Parathyroid adenoma (tissue), 2 donors: Measurements from ENCODE around the gene YIPF1.

ENCODE experiments used
- H2AFZ ChIP-seq: fragments of 300-600 bp; sonication (generic); one replicate; pipeline ENCODE4 v1.7.0; 2017; ENCODE audit warnings: antibody characterized with exemption, mild to moderate bottlenecking
- H3K27ac ChIP-seq: fragments of 300-600 bp; sonication (generic); one replicate; pipeline ENCODE4 v1.7.0; 2017
- H3K27me3 ChIP-seq: fragments of 300-600 bp; sonication (generic); one replicate; pipeline ENCODE4 v1.7.0; 2017; ENCODE audit warnings: low read length; ENCODE audit not compliant: control insufficient read depth, insufficient read depth
- H3K36me3 ChIP-seq: fragments of 300-600 bp; sonication (generic); one replicate; pipeline ENCODE4 v1.7.0; 2017; ENCODE audit warnings: low read length; ENCODE audit not compliant: control insufficient read depth, insufficient read depth
- H3K4me1 ChIP-seq: fragments of 300-600 bp; sonication (generic); one replicate; pipeline ENCODE4 v1.7.0; 2017; ENCODE audit warnings: control low read depth
- H3K4me2 ChIP-seq: fragments of 300-600 bp; sonication (generic); one replicate; pipeline ENCODE4 v1.7.0; 2017; ENCODE audit warnings: low read length
- H3K4me3 ChIP-seq: fragments of 300-600 bp; sonication (generic); one replicate; pipeline ENCODE4 v1.7.0; 2017; ENCODE audit warnings: low read depth, low read length
- H3K79me2 ChIP-seq: fragments of 300-600 bp; sonication (generic); one replicate; pipeline ENCODE4 v1.7.0; 2017; ENCODE audit warnings: control low read depth
- H3K9ac ChIP-seq: fragments of 300-600 bp; sonication (generic); one replicate; pipeline ENCODE4 v1.7.0; 2017; ENCODE audit warnings: mild to moderate bottlenecking
- H3K9me3 ChIP-seq: fragments of 300-600 bp; sonication (generic); one replicate; pipeline ENCODE4 v1.7.0; 2017; ENCODE audit warnings: low read length; ENCODE audit not compliant: control insufficient read depth
- CTCF ChIP-seq: fragments of 300-600 bp; sonication (generic); IDR thresholded peaks from one replicate; pipeline ENCODE4 v1.7.0; 2017; ENCODE audit warnings: antibody characterized with exemption, mild to moderate bottlenecking
- donor health status: primary hyperparathyroidism.

Gene YIPF1

GRCh38 chr1:53918343-53918742 lies 28.7 kb upstream of the YIPF1 start:
- TF ChIP-seq CTCF: no peak

GRCh38 chr1:53913352-53914033 lies 23.9 kb upstream of the YIPF1 start:
- no peaks in the 10 kb centered on the region for H3K27me3 ChIP-seq
- H3K27ac ChIP-seq: no peak overlapping the region
- H3K4me3 ChIP-seq: no peak overlapping the region
- H3K36me3 ChIP-seq: no peaks in the 10 kb centered on the region
- H3K4me1 ChIP-seq: no peaks in the 10 kb centered on the region
- no peak for TF ChIP-seq CTCF
- no peak overlapping the region for H3K9ac ChIP-seq
- H2AFZ ChIP-seq: no peak overlapping the region
- H3K79me2 ChIP-seq: no peaks in the 10 kb centered on the region
- no peak overlapping the region for H3K4me2 ChIP-seq
- H3K9me3 ChIP-seq: no peaks in the 10 kb centered on the region

More at GRCh38 chr1:53918343-53918742, 28.7 kb upstream of the YIPF1 start:
- Histone ChIP-seq H3K27me3 (no peaks in the 10 kb centered on the region), H3K4me3 (no peak overlapping the region), H3K79me2 (no peaks in the 10 kb centered on the region), H3K36me3 (no peaks in the 10 kb centered on the region), H3K4me1 (no peaks in the 10 kb centered on the region), H3K27ac (no peak overlapping the region), H3K9ac (no peak overlapping the region), H2AFZ (no peak overlapping the region), H3K9me3 (no peaks in the 10 kb centered on the region), H3K4me2 (no peak overlapping the region)

GRCh38 chr1:53911442-53911841 lies 21.8 kb upstream of the YIPF1 start:
- H2AFZ ChIP-seq: no peak overlapping the region
- H3K4me1 ChIP-seq: no peaks in the 10 kb centered on the region
- no peaks in the 10 kb centered on the region for H3K9me3 ChIP-seq
- H3K36me3 ChIP-seq: no peaks in the 10 kb centered on the region
- H3K27me3 ChIP-seq: no peaks in the 10 kb centered on the region
- H3K9ac ChIP-seq: no peak overlapping the region
- no peak overlapping the region for H3K27ac ChIP-seq
- no peaks in the 10 kb centered on the region for H3K79me2 ChIP-seq
- no peak for TF ChIP-seq CTCF
- H3K4me2 ChIP-seq: no peak overlapping the region
- no peak overlapping the region for H3K4me3 ChIP-seq

GRCh38 chr1:53909946-53910345 lies 20.3 kb upstream of the YIPF1 start:
- Histone ChIP-seq H3K4me3 (no peak overlapping the region), H3K27ac (no peak overlapping the region), H2AFZ (no peak overlapping the region), H3K9me3 (no peaks in the 10 kb centered on the region), H3K27me3 (no peaks in the 10 kb centered on the region), H3K36me3 (no peaks in the 10 kb centered on the region), H3K4me2 (no peak overlapping the region), H3K9ac (no peak overlapping the region), H3K4me1 (no peaks in the 10 kb centered on the region), H3K79me2 (no peaks in the 10 kb centered on the region)
- TF ChIP-seq CTCF: no peak

GRCh38 chr1:53906121-53906520 lies 16.5 kb upstream of the YIPF1 start:
- no peak for TF ChIP-seq CTCF
- Histone ChIP-seq H3K79me2 (no peaks in the 10 kb centered on the region), H3K27ac (no peak overlapping the region), H2AFZ (no peak overlapping the region), H3K4me2 (no peak overlapping the region), H3K4me3 (no peak overlapping the region), H3K27me3 (no peaks in the 10 kb centered on the region), H3K9ac (no peak overlapping the region), H3K4me1 (no peaks in the 10 kb centered on the region), H3K36me3 (no peaks in the 10 kb centered on the region), H3K9me3 (no peaks in the 10 kb centered on the region)
